ENCODE measurements around the gene ZNF503.

ZNF503 gene, protein sequence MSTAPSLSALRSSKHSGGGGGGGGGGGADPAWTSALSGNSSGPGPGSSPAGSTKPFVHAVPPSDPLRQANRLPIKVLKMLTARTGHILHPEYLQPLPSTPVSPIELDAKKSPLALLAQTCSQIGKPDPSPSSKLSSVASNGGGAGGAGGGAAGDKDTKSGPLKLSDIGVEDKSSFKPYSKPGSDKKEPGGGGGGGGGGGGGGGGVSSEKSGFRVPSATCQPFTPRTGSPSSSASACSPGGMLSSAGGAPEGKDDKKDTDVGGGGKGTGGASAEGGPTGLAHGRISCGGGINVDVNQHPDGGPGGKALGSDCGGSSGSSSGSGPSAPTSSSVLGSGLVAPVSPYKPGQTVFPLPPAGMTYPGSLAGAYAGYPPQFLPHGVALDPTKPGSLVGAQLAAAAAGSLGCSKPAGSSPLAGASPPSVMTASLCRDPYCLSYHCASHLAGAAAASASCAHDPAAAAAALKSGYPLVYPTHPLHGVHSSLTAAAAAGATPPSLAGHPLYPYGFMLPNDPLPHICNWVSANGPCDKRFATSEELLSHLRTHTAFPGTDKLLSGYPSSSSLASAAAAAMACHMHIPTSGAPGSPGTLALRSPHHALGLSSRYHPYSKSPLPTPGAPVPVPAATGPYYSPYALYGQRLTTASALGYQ

DNA sequence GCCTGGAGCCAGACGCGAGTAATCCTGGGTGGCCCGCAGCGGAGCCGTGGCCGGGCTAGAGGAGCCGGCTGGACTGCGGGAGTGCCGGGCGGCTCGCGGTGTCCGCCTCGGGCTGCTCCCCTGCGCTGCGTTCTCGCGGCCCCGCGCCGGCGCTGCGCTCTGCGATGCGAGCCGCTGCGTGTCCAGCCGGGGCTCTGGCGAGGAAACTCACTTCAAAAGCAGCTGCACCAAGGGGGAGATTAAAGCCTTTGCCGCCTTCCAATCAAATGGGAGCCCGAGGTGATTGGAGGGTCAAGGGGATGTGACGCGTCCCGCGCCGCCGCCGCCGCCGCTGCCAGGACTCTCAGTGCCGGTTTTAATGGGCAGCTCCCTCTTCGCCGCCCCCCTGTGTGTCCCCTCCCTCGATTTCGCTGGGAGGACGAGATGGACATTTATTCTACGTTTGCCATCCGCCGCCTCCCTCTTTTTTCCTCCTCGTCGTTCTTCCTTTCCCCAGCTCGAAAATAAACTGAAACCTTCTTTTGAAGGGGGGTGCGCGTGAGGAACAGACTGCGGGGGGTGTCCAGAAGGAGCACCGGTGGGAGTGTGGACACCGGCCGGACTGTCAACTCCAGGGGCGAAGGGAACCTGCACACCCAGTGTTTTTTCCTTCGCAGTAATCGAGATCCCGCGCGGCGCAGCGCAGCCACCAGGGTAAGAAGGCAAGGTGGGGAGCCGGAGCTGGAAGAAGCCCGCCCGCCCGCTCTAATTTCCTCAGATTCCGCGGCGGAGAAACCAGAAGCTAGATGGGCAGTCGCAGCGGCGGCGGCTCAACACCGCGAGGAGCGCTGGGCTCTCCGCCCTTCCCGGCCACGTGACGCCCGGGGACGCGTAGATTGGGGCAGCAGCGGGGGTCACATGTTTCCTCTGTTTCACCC is at the start of gene ZNF503:
TSS of gene ZNF503 (minus strand) at position 196 of the 917 bp plus-strand sequence. CDS start 345 bp downstream, outside the sequence.
- TF ChIP-seq, protein P1, sequence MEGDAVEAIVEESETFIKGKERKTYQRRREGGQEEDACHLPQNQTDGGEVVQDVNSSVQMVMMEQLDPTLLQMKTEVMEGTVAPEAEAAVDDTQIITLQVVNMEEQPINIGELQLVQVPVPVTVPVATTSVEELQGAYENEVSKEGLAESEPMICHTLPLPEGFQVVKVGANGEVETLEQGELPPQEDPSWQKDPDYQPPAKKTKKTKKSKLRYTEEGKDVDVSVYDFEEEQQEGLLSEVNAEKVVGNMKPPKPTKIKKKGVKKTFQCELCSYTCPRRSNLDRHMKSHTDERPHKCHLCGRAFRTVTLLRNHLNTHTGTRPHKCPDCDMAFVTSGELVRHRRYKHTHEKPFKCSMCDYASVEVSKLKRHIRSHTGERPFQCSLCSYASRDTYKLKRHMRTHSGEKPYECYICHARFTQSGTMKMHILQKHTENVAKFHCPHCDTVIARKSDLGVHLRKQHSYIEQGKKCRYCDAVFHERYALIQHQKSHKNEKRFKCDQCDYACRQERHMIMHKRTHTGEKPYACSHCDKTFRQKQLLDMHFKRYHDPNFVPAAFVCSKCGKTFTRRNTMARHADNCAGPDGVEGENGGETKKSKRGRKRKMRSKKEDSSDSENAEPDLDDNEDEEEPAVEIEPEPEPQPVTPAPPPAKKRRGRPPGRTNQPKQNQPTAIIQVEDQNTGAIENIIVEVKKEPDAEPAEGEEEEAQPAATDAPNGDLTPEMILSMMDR (IDR thresholded peaks at IDR 0.05; ENCODE audit: control insufficient read depth, insufficient read depth, low read depth, low read length, missing control alignments), result peak; percentile 17
- DNase-seq (ENCODE audit: low read depth), result peak; percentile 85
- H3K4me3 ChIP-seq (ENCODE audit: control insufficient read depth, low read depth, low read length), result peak within 1 kb of the TSS; percentile 90

DNA sequence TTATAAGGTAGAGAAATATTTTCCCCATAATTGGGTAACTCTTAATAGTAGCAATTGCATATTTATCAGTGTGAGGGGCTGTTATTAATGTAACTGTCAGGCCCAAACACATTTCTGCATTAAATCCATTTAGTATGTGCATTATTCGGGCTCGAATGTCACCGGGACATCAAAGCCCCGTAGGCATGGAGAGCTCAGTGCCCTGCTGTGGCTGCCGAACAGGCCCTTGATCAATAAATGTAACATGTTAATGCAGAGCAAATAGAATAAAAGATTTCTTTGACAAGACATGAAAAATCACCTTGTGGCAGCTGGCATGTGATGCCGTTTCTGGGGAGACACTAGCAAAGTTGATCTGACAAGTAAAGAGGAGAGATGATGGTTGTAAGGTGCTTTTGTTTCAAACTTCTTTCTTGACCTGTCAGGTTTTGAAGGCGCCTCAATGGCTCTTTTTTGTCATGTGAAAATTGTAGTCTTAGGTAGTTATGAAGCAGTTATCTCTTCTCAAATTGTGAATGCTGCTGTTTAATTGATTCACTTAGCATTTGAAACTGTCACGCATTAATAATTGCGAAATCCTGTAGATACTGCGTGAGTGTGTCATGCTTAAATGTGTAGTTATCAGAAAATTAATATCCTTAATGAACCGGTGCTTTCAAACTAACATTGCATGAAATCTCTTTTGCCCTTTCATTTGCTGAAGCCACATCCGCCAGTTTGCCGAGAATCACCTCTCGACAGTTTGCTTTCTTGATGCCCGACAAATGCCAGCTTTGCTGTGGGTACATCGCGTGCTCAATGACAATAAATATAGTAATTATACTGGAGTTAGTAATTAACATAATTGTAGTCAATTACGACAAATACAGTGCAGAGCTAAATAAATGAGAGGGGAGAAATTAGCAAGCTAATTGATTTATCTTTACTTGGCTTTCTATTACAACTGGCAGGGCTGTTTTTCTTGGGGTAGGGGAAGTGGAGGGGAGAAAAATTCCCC is 49.4 kb upstream of the ZNF503 start:
- TF ChIP-seq, protein P1 (IDR thresholded peaks at IDR 0.05; ENCODE audit: control insufficient read depth, insufficient read depth, low read depth, low read length, missing control alignments), result no peak
- DNase-seq (ENCODE audit: low read depth), result no peak
- H3K4me3 ChIP-seq (ENCODE audit: control insufficient read depth, low read depth, low read length), result no peak overlapping the region

DNA sequence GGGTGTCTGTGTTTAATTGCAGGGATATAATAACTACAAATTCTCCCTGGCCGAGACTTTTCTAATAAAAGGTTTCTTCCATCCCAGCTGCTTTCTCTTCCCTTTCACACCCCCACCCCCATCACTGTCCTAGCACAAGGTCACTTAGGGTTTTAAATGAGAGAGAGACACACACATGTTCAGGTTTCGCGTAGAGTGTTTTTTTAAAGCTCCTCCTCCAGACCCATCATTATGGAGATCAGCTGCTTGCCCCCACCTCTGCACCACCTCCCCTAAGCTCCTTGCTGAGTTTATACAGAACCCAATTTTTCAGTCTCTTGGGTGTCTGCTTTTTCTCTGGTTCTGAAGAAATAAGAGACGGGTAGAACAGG is 48.5 kb upstream of the ZNF503 start:
- no peak overlapping the region for H3K4me3 ChIP-seq (ENCODE audit: control insufficient read depth, low read depth, low read length)
- TF ChIP-seq, protein P1 (IDR thresholded peaks at IDR 0.05; ENCODE audit: control insufficient read depth, insufficient read depth, low read depth, low read length, missing control alignments), result no peak
- no peak for DNase-seq (ENCODE audit: low read depth)

- H3K4me3 ChIP-seq (ENCODE audit: control insufficient read depth, low read depth, low read length), result no peak overlapping the region
- TF ChIP-seq, protein P1 (IDR thresholded peaks at IDR 0.05; ENCODE audit: control insufficient read depth, insufficient read depth, low read depth, low read length, missing control alignments), result no peak
- DNase-seq (ENCODE audit: low read depth), result no peak
These were observed 48.0 kb upstream of the ZNF503 start for GRCh38 chr10:75449382-75450074.

- DNase-seq (ENCODE audit: low read depth), result no peak
- H3K4me3 ChIP-seq (ENCODE audit: control insufficient read depth, low read depth, low read length), result no peak overlapping the region
- TF ChIP-seq, protein P1 (IDR thresholded peaks at IDR 0.05; ENCODE audit: control insufficient read depth, insufficient read depth, low read depth, low read length, missing control alignments), result no peak
These were observed 46.6 kb upstream of the ZNF503 start for GRCh38 chr10:75448166-75448565.

Data from AG09309 (cell line).